H1 (cell line): ENCODE data around the gene VPS35L. TPM values are rescaled to one million over a fixed set of nuclear protein-coding genes. Genes with fewer than 3 reads are reported as not detected.

ENCODE experiments used
- CTCF ChIA-PET: fragments of 300-600 bp; sonication (Branson Sonifier 250); formaldehyde crosslinking; loops from one replicate; lab custom pipeline; 2021; ENCODE audit not compliant: partially characterized antibody; lab: Charles Lee
- POLR2A ChIA-PET: fragments of 300-600 bp; sonication (Branson Sonifier 250); formaldehyde crosslinking; loops from one replicate; lab custom pipeline; 2021; ENCODE audit warnings: inconsistent platforms; ENCODE audit not compliant: partially characterized antibody; lab: Charles Lee
- DNase-seq, 2 experiments: peaks; one replicate each; pipeline versions ENCODE4 v3.0.0 to v3.0.0-alpha.2; 2010 to 2022; ENCODE audit warnings: low spot score in 2 of 2, low read depth in 1 of 2, mixed read lengths in 1 of 2
- FAIRE-seq: peaks from 2 replicates; lab custom pipeline; 2011; peaks lifted over from hg19 to GRCh38; lab: Jason Lieb, UNC
- H2AFZ ChIP-seq: 2 replicates; pipeline ENCODE4 v1.8.1; 2012; ENCODE audit warnings: low read length, inconsistent platforms
- H2AK5ac ChIP-seq: 2 replicates; pipeline ENCODE4 v1.6.1; 2013; ENCODE audit warnings: low read depth, low read length
- H2BK120ac ChIP-seq: replicated peaks from 2 replicates; pipeline ENCODE3; 2013; ENCODE audit warnings: low read depth, low read length, inconsistent platforms
- H2BK12ac ChIP-seq: 2 replicates; pipeline ENCODE4 v1.6.1; 2013; ENCODE audit warnings: low read depth, low read length
- H2BK15ac ChIP-seq: 2 replicates; pipeline ENCODE4 v1.6.1; 2013; ENCODE audit warnings: low read length
- H2BK20ac ChIP-seq: 2 replicates; pipeline ENCODE4 v1.6.1; 2013; ENCODE audit warnings: low read length
- H2BK5ac ChIP-seq: 2 replicates; pipeline ENCODE4 v1.6.1; 2013; ENCODE audit warnings: low read depth, low read length
- H3K14ac ChIP-seq: 2 replicates; pipeline ENCODE4 v1.6.1; 2013; ENCODE audit warnings: inconsistent platforms; ENCODE audit not compliant: insufficient read length
- H3K18ac ChIP-seq: 2 replicates; pipeline ENCODE4 v1.6.1; 2013; ENCODE audit warnings: low read length; ENCODE audit errors: extremely low read depth
- H3K23ac ChIP-seq: 2 replicates; pipeline ENCODE4 v1.6.1; 2013; ENCODE audit warnings: inconsistent platforms; ENCODE audit not compliant: insufficient read length
- H3K23me2 ChIP-seq: 2 replicates; pipeline ENCODE4 v1.6.1; 2013; ENCODE audit warnings: low read depth, low read length
- H3K27ac ChIP-seq: 2 replicates; pipeline ENCODE4 v1.6.1; 2011; ENCODE audit warnings: low read depth, low read length, inconsistent platforms
- H3K27me3 ChIP-seq, 4 experiments: replicated peaks in 1 of 4; 1 replicate in 1 of 4; 2 replicates in 3 of 4; pipeline versions ENCODE4 v1.6.1 to v1.8.1; 2011 to 2013; ENCODE audit warnings: low read length in 3 of 4, mild to moderate bottlenecking in 3 of 4, inconsistent platforms in 2 of 4, mixed read lengths in 2 of 4, moderate library complexity in 1 of 4; ENCODE audit not compliant: control insufficient read depth in 3 of 4, insufficient read depth in 3 of 4; ENCODE audit errors: extremely low read depth in 1 of 4
- H3K36me3 ChIP-seq, 4 experiments: 2 replicates each; pipeline versions ENCODE4 v1.6.1 to v1.8.1; 2011 to 2013; ENCODE audit warnings: mild to moderate bottlenecking in 4 of 4, low read length in 3 of 4, moderate library complexity in 2 of 4, control low read depth in 1 of 4, inconsistent platforms in 1 of 4; ENCODE audit not compliant: insufficient read depth in 4 of 4, control insufficient read depth in 2 of 4
- H3K4ac ChIP-seq: replicated peaks from 2 replicates; pipeline ENCODE3; 2013; ENCODE audit warnings: low read length, low read depth, mixed read lengths, inconsistent platforms; ENCODE audit not compliant: insufficient read length
- H3K4me1 ChIP-seq, 4 experiments: replicated peaks in 1 of 4; 1 replicate in 1 of 4; 2 replicates in 3 of 4; pipeline versions ENCODE4 v1.6.1 to v1.8.1; 2011 to 2013; ENCODE audit warnings: low read length in 3 of 4, inconsistent platforms in 2 of 4, mixed read lengths in 1 of 4; ENCODE audit not compliant: insufficient read depth in 4 of 4, control insufficient read depth in 3 of 4
- H3K4me2 ChIP-seq, 2 experiments: 2 replicates each; pipeline versions ENCODE4 v1.6.1 to v1.8.1; 2011 to 2013; ENCODE audit warnings: low read depth in 2 of 2, low read length in 2 of 2, control low read depth in 1 of 2, inconsistent platforms in 1 of 2, mild to moderate bottlenecking in 1 of 2; ENCODE audit not compliant: insufficient read depth in 1 of 2
- H3K4me3 ChIP-seq, 4 experiments: fragments of 200-600, 300-600 bp in 1 of 4; sonication (generic), shearing (Covaris generic), sonication (Bioruptor Twin) in 1 of 4; 2 replicates each; pipeline versions ENCODE4 v1.5.1 to v1.8.1; 2011 to 2016; ENCODE audit warnings: low read length in 4 of 4, low read depth in 3 of 4, control low read depth in 2 of 4, inconsistent platforms in 2 of 4, mild to moderate bottlenecking in 2 of 4, mixed read lengths in 1 of 4, moderate library complexity in 1 of 4; ENCODE audit not compliant: insufficient read depth in 2 of 4; ENCODE audit errors: extremely low read depth in 1 of 4
- H3K56ac ChIP-seq: replicated peaks from 2 replicates; pipeline ENCODE3; 2013; ENCODE audit warnings: low read depth, mild to moderate bottlenecking, mixed read lengths, low read length, inconsistent platforms; ENCODE audit not compliant: insufficient read length
- H3K79me1 ChIP-seq: 2 replicates; pipeline ENCODE4 v1.6.1; 2013; ENCODE audit warnings: low read depth, low read length, control low read depth
- H3K79me2 ChIP-seq, 2 experiments: 2 replicates each; pipeline versions ENCODE4 v1.6.1 to v1.8.1; 2012 to 2013; ENCODE audit warnings: low read length in 2 of 2, mild to moderate bottlenecking in 2 of 2, inconsistent platforms in 1 of 2; ENCODE audit not compliant: insufficient read depth in 2 of 2, control insufficient read depth in 1 of 2
- H3K9ac ChIP-seq, 4 experiments: replicated peaks in 1 of 4; 1 replicate in 1 of 4; 2 replicates in 3 of 4; pipeline versions ENCODE4 v1.6.1 to v1.8.1; 2011 to 2013; ENCODE audit warnings: low read depth in 3 of 4, low read length in 3 of 4, control low read depth in 2 of 4, mild to moderate bottlenecking in 2 of 4, moderate library complexity in 2 of 4, inconsistent platforms in 1 of 4; ENCODE audit errors: extremely low read depth in 1 of 4
- H3K9me3 ChIP-seq, 2 experiments: 2 replicates each; pipeline versions ENCODE4 v1.6.1 to v1.8.1; 2012 to 2013; ENCODE audit warnings: mild to moderate bottlenecking in 2 of 2, moderate library complexity in 2 of 2, control low read depth in 1 of 2, inconsistent platforms in 1 of 2, low read depth in 1 of 2, low read length in 1 of 2, mixed read lengths in 1 of 2; ENCODE audit not compliant: insufficient read depth in 2 of 2
- H4K20me1 ChIP-seq, 2 experiments: replicated peaks in 1 of 2; 2 replicates each; pipeline versions ENCODE3 to v1.8.1; 2011 to 2013; ENCODE audit warnings: inconsistent platforms in 2 of 2, low read length in 2 of 2, mild to moderate bottlenecking in 1 of 2; ENCODE audit not compliant: insufficient read depth in 2 of 2, control insufficient read depth in 1 of 2
- H4K5ac ChIP-seq: 2 replicates; pipeline ENCODE4 v1.6.1; 2013; ENCODE audit warnings: low read length, low read depth, mixed read lengths, inconsistent platforms; ENCODE audit not compliant: insufficient read length
- H4K8ac ChIP-seq: 2 replicates; pipeline ENCODE4 v1.8.0; 2013; ENCODE audit warnings: mild to moderate bottlenecking, moderate library complexity, low read length, inconsistent platforms; ENCODE audit not compliant: insufficient read depth; ENCODE audit errors: extremely low read depth
- H4K91ac ChIP-seq: replicated peaks from 2 replicates; pipeline ENCODE3; 2013; ENCODE audit warnings: low read length, mixed read lengths, inconsistent platforms; ENCODE audit not compliant: insufficient read length
- CEBPB ChIP-seq: IDR thresholded peaks from 2 replicates; pipeline ENCODE4 v1.6.1; 2012; ENCODE audit warnings: low read depth, low read length
- CTBP2 ChIP-seq: IDR thresholded peaks from 2 replicates; pipeline ENCODE4 v1.7.0; 2011; ENCODE audit warnings: borderline replicate concordance, mild to moderate bottlenecking, moderate library complexity, mixed read lengths, low read length; ENCODE audit not compliant: insufficient read depth, insufficient read length
- GTF2F1 ChIP-seq: IDR thresholded peaks from 2 replicates; pipeline ENCODE4 v1.6.1; 2012; ENCODE audit warnings: low read depth, low read length, improper control_type of control experiment, borderline replicate concordance
- JUND ChIP-seq: IDR thresholded peaks from 2 replicates; pipeline ENCODE4 v1.6.1; 2011; ENCODE audit warnings: mild to moderate bottlenecking, improper control_type of control experiment, low read length
- WGBS, 2 experiments: shearing (Covaris generic) in 1 of 2; methylation state at CpG; one replicate each; pipeline versions ENCODE4 v1.1.6 to v1.1.7; 2013 to 2015; ENCODE audit warnings: low lambda C conversion rate in 2 of 2, mixed read lengths in 2 of 2, inconsistent platforms in 1 of 2, low coverage in 1 of 2, missing lambda C conversion rate in 1 of 2; ENCODE audit not compliant: insufficient replicate concordance in 2 of 2, insufficient coverage in 1 of 2, insufficient read length in 1 of 2; ENCODE audit errors: extremely low coverage in 1 of 2, missing lambda C conversion rate in 1 of 2; 5-methylcytosine and 5-hydroxymethylcytosine counted together
- polyA plus RNA-seq, 7 experiments: library from polyadenylated mRNA; depleted of rRNA in 3 of 7; stranded (reverse) in 5 of 7; unstranded in 2 of 7; fragments of >200 nt in 5 of 7; fragments of 200-250 nt in 2 of 7; gene quantifications; 1 replicate in 5 of 7; 2 replicates in 1 of 7; 4 replicates in 1 of 7; pipeline versions ENCODE4 v1.2.1 to v1.2.3, GENCODE V29; 2011 to 2013; ENCODE audit warnings: missing spikeins in 2 of 7, mixed read lengths in 2 of 7
- total RNA-seq: library from RNA; stranded (reverse); fragmentation: NEBNext Ultra II Directional; extraction: Animal tissue kit (Norgen Biotek cat#: 25700); gene quantifications from 2 replicates; pipeline ENCODE4 v1.2.1, GENCODE V29; 2021

VPS35L gene
- total and polyA plus RNA-seq, 2 of the 8 experiments (the other 6 are each of a cell fraction or from before 2014, with no cell fraction given), result 31.5 to 57.1 TPM

- Histone ChIP-seq H2AFZ (no peak overlapping the region), H3K27me3 (no peaks in the 10 kb centered on the region), H4K20me1 (no peaks in the 10 kb centered on the region), H3K56ac (no peak overlapping the region), H2BK12ac (no peak overlapping the region), H4K8ac (no peak overlapping the region), H3K4me2 (no peak overlapping the region), H4K91ac (no peak overlapping the region), H3K23ac (no peak overlapping the region), H3K79me1 (no peaks in the 10 kb centered on the region)
- POLR2A ChIA-PET, result interaction anchor here (0.6 to 1.3 kb wide), 3 partner anchors 15 to 93 kb away, joined by 3 read pairs; no protein-coding TSS in a partner anchor
- CTCF ChIA-PET, result interaction anchor here (0.6 to 3.5 kb wide), 5 partner anchors 12 to 89 kb away, joined by 3 to 18 read pairs (median 3); no protein-coding TSS in a partner anchor
- TF ChIP-seq JUND (no peak), CTBP2 (no peak), GTF2F1 (no peak), CEBPB (no peak)
- TF ChIP-seq, all 59 proteins: peak for 0
- Histone ChIP-seq H2BK20ac (no peak overlapping the region), H3K23me2 (no peaks in the 10 kb centered on the region), H3K79me2 (no peaks in the 10 kb centered on the region), H3K9ac (no peak overlapping the region), H3K4me3 (no peak overlapping the region), H2BK15ac (no peak overlapping the region), H3K27ac (no peak overlapping the region), H2BK5ac (no peak overlapping the region), H3K36me3 (peaks cover 0 to 3% (median 1%) of the 10 kb centered on the region in 4 experiments; a peak in 3 of 8 replicates), H4K5ac (no peak overlapping the region), H3K4me1 (no peaks in the 10 kb centered on the region), H3K4ac (no peak overlapping the region), H2BK120ac (no peak overlapping the region), H3K18ac (no peak overlapping the region), H3K9me3 (no peaks in the 10 kb centered on the region), H2AK5ac (no peak overlapping the region), H3K14ac (no peak overlapping the region)
- WGBS, 2 experiments, result 88% methylated on average over 6 of the region's 6 CpGs; no CpG with 5 or more reads in 1 of the 2 experiments
- DNase-seq (no peak), FAIRE-seq (no peak)
These were observed 60.7 kb downstream of the VPS35L start for GRCh38 chr16:19616241-19616640.
